Activated naive CD4-positive, alpha-beta T cell treated with anti-CD3 and anti-CD28 coated beads, Interleukin-2, amount 50 U/mL, for 24 hours (primary cell): ENCODE results near the gene BCKDK.
A peak's percentile ranks its signal among the peaks of the same experiment; 100 is the strongest.

ENCODE experiments used
- H3K27ac Mint-ChIP-seq: one replicate; pipeline ENCODE4 v1.8.0; 2021; ENCODE audit warnings: mild to moderate bottlenecking, mixed read lengths
- H3K27me3 Mint-ChIP-seq: one replicate; pipeline ENCODE4 v1.8.0; 2021; ENCODE audit warnings: mixed read lengths
- H3K36me3 Mint-ChIP-seq: one replicate; pipeline ENCODE4 v1.8.0; 2021; ENCODE audit warnings: mixed read lengths
- H3K4me1 Mint-ChIP-seq: one replicate; pipeline ENCODE4 v1.8.0; 2021; ENCODE audit warnings: mixed read lengths
- H3K4me3 Mint-ChIP-seq: one replicate; pipeline ENCODE4 v1.8.0; 2021; ENCODE audit warnings: mild to moderate bottlenecking, mixed read lengths
- H3K9me3 Mint-ChIP-seq: one replicate; pipeline ENCODE4 v1.8.0; 2021; ENCODE audit warnings: mixed read lengths

The BCKDK gene

DNA sequence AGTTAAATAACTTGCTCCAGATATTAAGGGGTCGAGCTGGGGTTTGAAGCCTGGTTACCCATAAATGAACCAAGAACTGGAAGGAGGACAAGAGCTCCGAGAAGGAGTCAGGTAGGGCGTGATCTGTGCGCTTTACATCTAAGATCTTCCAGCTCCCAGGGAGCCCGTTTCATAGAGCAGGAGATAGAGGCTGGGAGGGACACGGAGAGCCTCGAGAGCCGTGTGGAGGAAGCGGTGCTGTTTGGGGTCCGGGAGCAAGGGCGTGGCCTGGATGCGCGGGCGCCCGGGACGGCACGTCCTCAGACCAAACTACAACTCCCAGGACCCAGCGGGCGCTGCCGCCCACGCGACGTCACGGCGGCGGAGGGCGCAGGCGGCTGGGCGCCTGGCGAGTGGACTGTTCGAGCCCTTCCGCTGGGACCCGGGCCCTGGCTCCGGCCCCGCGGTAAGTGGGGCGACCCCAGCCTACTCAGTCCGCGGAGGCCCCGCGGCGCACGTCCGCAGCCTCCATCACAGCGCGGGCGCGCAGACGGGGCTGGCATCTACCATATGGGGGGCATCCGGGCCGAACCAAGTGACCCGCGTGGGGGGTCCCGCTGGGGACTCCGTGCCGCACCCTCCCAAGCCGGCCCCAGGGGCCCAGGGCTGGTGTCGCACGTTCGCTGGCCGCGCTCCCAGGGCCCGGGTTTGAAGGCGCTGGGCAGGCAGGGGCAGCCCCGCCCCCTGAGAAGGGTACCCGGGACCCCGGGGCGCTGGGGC lies at the start of gene BCKDK:
BCKDK (plus strand) TSS at position 352 of the 759 bp plus-strand sequence. CDS start 838 bp downstream, outside the sequence.
- H3K27ac Mint-ChIP-seq = peak within 1 kb of the TSS; percentile 93
- no peaks in the 10 kb centered on the region for H3K27me3 Mint-ChIP-seq
- H3K4me1 Mint-ChIP-seq = peaks cover 19% of the 10 kb centered on the region
- no peaks in the 10 kb centered on the region for H3K36me3 Mint-ChIP-seq
- H3K9me3 Mint-ChIP-seq = no peaks in the 10 kb centered on the region
- H3K4me3 Mint-ChIP-seq = peak within 1 kb of the TSS; percentile 90

DNA sequence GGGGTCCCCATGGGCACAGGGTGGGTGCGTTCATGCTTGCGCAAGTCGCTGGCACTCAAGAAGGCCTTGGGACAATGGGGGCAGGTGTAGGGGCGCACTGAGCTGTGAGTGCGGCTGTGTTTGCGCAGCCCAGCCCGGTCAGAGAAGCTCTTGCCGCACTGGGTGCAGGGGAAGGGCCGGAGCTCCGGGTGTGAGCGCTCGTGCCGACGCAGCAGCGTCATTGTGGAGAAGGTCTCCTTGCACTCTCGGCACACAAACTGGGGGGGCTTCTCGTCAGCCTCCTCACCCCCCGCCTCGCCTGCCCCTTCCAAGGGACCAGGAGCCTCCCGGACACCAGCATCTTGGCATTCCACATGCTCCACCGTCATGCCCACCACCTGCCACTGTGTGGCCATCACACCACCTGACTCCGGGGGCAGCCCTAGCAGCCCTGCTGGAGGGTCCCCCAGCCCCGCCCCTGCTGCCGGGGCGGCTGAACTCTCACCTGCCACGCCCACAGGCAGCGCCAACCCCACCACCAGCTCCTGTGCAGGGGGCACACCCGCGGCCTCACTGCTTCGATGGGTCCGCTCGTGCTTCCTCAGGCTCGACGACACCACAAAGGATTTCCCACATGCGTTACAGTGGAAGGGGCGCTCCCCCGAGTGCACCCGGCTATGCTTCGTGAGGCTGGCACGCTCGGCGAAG lies 46.9 kb upstream of the BCKDK start:
- Mint-ChIP-seq H3K4me3 (no peak overlapping the region), H3K9me3 (no peaks in the 10 kb centered on the region), H3K27ac (no peak overlapping the region), H3K36me3 (peaks cover 9% of the 10 kb centered on the region), H3K27me3 (no peaks in the 10 kb centered on the region), H3K4me1 (peaks cover 32% of the 10 kb centered on the region)

DNA sequence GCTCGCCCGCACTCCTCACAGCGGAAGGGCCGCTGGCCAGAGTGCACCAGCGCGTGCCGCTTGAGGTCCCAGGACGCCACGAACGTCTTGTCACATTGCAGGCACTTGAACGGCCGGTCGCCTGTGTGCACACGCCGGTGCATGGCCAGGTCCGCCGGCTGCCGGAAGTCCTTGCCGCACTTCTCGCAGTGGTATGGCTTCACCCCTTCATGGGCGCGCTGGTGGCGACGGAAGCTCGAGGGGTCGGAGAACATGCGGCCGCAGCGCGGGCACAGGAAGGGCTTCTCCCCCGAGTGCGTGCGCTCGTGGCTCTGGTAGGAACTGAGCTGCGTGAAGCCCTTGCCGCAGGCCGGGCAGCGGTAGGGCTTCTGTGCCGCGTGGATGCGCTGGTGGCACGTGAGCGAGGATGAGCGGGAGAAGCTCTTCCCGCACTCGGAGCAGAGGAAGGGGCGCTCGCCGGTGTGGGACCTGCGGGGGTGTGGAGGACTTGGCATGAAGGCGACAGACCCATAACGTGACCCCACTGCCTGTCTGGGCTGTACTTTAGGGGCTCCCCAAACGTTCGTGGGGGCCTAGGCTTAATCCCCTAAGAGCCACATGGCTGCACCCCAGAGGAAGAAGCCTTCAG lies 46.3 kb upstream of the BCKDK start:
- Mint-ChIP-seq H3K9me3 (no peaks in the 10 kb centered on the region), H3K27me3 (no peaks in the 10 kb centered on the region), H3K27ac (no peak overlapping the region), H3K4me1 (peaks cover 37% of the 10 kb centered on the region), H3K4me3 (no peak overlapping the region), H3K36me3 (peaks cover 9% of the 10 kb centered on the region)

DNA sequence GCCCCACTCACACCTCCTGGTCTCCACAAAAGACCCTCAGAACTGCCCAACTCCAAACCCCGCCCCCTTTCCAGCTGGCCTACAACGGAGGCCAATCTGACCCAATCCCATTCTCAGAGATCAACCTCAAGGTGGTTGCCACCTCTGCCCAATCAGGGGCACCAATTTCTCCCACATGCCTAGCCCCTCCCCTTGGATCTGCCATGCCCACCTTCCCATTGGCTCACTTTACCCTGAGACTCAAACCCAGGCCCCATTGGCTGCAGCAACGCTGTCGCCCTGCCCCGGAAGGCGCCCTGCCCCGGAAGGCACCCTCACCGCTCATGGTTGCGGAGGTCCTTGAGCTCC lies 44.7 kb upstream of the BCKDK start:
- Mint-ChIP-seq H3K4me1 (peaks cover 37% of the 10 kb centered on the region), H3K27me3 (no peaks in the 10 kb centered on the region), H3K4me3 (no peak overlapping the region), H3K9me3 (no peaks in the 10 kb centered on the region), H3K36me3 (peaks cover 9% of the 10 kb centered on the region), H3K27ac (no peak overlapping the region)

DNA sequence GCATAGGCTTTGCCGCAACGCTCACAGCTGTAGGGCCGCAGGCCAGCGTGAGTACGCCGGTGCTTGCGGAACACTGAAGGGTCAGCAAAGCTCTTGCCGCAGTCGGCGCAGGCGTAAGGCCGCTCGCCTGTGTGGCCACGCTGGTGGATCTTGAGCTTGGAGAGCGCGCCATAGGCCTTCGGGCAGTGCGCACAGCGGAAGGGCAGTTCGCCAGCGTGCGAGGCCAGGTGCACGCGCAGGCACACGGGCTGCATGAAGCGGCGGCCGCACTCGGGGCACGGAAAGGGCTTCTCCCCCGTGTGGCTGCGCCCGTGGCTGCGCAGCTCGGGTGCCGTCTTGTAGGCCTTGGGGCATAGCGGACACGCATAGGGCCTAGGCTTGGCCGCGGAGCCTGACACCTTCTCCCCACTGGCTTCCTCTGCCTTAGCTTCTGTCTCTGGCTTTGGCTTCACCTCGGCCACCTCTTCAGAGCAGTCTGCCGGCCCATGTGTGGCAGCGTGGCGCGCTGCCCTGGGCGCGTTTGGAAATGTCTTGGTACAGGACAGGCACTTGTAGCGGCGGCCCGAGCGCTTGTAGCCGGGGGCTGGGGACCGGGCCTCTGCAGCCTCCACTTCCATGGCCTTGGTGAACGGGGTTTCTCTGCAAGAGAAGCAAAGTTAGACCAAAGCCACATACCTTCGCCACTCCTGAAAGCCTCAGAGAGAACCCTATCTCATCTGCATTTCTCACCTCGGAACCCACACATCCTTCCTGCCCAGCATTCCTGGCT lies 44.2 kb upstream of the BCKDK start:
- H3K4me1 Mint-ChIP-seq = peaks cover 39% of the 10 kb centered on the region
- no peaks in the 10 kb centered on the region for H3K9me3 Mint-ChIP-seq
- peak overlapping the region; percentile 63 for H3K4me3 Mint-ChIP-seq
- H3K27me3 Mint-ChIP-seq = no peaks in the 10 kb centered on the region
- H3K36me3 Mint-ChIP-seq = peaks cover 9% of the 10 kb centered on the region
- peak overlapping the region; percentile 65 for H3K27ac Mint-ChIP-seq

DNA sequence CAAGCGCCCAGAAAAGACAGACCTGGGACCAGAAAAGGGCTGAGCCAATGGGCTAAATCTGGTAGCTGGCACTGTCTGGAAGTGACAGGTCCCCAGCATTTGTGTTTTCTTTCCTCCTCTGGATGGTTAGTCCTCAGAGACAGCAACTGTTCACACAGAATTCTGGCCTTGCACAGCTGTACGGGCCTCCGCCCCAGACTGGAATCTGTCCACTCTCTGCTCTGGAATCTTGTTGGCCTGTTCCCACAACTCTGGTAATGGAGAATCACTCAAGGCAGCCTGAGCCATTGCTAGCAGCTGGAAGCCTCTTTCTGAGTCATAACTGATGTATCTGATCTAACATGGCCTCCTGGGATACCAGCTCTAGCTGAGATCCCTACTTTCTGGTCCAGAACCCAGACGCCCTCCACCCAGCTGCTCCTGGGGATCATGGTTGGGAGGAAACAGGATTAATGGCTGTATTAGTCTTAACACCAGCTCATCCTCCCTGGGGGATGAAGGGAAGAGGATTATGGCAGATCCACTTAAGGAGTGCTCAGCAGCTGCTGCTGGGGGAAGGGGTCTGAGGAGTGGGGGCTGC lies 43.2 kb upstream of the BCKDK start:
- Mint-ChIP-seq H3K36me3 (peaks cover 8% of the 10 kb centered on the region), H3K4me3 (peak overlapping the region; percentile 63), H3K27ac (peak overlapping the region; percentile 65), H3K27me3 (no peaks in the 10 kb centered on the region), H3K4me1 (peaks cover 45% of the 10 kb centered on the region), H3K9me3 (no peaks in the 10 kb centered on the region)

DNA sequence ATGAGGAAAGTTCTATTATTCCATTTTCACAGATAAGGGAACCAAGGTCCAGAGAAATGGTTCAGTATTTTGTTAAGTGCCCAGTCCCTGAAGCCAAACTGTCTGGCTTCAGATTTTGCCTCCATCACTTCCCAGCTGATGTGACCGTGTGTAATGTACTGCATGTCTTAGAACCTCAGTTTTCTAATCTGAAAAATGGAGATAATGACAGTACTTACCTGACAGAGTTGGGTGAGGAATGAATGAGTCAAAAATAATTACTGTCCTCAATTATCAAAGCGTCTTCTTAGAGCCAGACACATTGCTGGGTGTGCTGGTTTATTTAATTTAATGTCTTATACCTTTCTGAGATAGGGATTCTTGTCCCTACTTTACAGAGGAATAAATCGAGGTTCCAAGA lies 40.8 kb upstream of the BCKDK start:
- H3K4me3 Mint-ChIP-seq = no peak overlapping the region
- no peaks in the 10 kb centered on the region for H3K27me3 Mint-ChIP-seq
- H3K27ac Mint-ChIP-seq = no peak overlapping the region
- peaks cover 7% of the 10 kb centered on the region for H3K36me3 Mint-ChIP-seq
- H3K9me3 Mint-ChIP-seq = no peaks in the 10 kb centered on the region
- H3K4me1 Mint-ChIP-seq = peaks cover 54% of the 10 kb centered on the region

DNA sequence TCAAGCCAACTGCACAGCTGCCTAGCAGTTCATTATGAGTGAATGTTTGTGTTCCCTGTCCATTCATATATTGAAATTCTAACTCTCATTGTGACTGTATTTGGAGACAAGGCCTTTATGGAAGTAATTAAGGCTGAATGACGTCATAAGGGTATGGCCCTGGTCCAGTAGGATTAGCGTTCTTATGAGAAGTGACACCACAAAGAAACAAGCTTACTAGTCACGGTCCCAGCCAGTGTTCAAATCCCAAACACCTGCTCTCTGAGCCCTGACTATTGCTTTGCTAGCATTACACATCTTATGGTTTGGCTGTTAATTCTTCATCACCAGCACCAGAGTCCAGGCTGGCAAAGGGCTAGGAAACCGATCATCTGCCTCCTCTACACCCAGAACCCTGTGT lies 36.3 kb upstream of the BCKDK start:
- H3K36me3 Mint-ChIP-seq = peaks cover 5% of the 10 kb centered on the region
- H3K4me1 Mint-ChIP-seq = peaks cover 40% of the 10 kb centered on the region

DNA sequence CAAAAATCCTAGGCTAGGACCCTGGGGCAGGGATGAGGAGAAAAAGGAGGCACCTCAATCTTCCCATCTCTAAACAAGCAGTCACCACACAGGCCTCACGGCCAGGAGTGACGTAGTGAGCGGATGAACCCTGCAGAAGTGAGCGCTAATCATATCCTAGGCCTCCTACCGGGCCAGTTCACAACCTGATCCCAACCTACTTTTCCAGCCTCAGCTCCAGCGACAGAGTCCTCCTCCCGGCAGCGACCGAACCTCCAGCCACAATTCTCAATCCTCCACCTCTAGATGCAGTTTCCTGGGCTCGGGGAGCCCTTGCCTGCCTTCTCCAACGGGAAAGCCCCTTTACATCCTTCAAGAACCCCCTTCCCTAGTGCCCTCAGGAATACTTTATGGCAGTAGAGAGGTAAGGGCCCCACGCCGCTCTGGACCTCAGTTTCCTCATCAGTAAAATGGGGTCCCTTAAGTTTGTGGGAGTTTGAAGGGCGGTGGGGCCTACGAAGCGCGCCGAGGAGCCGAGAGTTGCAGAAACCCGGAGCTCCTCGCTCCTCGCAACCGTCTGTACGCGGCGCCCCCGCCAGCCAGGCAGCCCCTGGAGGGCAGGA lies 35.5 kb upstream of the BCKDK start:
- Mint-ChIP-seq H3K36me3 (peaks cover 5% of the 10 kb centered on the region), H3K9me3 (no peaks in the 10 kb centered on the region), H3K27me3 (no peaks in the 10 kb centered on the region), H3K27ac (peak overlapping the region; percentile 98), H3K4me3 (peak overlapping the region; percentile 98), H3K4me1 (peaks cover 40% of the 10 kb centered on the region)

More for the DNA sequence above, 36.3 kb upstream of the BCKDK start:
- H3K27ac Mint-ChIP-seq = peak overlapping the region; percentile 70
- peak overlapping the region; percentile 98 for H3K4me3 Mint-ChIP-seq
- H3K27me3 Mint-ChIP-seq = no peaks in the 10 kb centered on the region
- H3K9me3 Mint-ChIP-seq = no peaks in the 10 kb centered on the region

DNA sequence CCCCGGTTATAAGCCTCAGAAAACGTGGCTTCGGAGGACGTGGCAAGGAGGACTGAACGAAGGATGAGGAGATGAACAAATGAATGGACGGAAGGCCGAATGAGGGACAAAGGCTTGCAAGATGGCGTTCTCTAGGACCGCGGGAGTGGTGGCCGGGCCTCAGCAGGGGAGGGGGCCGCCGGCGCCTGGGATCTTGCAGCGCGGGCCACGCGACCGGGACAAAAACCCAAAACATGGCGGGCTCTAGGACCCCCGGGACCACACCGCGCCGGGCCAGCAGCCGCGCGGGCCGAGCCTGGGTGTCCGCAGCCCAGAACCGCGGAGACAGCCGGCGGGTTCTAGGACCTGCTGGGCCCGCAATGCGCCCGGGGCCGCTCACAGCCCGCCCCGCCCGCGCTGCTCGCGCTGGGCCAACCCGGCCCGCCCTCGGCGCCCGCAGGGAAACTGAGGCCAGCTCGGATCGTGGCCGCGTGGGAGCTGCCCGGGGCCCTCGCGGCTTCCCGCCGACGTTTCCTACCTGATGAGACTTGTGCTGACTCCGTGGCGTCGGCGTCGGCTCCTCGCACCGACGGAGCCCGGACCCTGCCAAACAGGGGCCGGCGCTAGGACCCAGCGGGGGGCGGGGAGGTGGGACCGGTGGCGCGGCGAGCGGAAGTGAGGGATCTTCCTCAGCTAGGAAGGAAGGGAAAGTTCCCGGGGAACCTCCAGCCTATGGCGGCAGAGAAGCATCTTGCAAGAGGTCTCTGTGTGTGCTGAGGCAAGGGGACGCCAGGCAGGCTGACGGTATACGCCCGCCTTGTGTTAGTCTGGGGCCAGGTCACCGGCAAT lies 34.8 kb upstream of the BCKDK start:
- peak overlapping the region; percentile 98 for H3K27ac Mint-ChIP-seq
- no peaks in the 10 kb centered on the region for H3K27me3 Mint-ChIP-seq
- H3K4me1 Mint-ChIP-seq = peaks cover 47% of the 10 kb centered on the region
- H3K9me3 Mint-ChIP-seq = no peaks in the 10 kb centered on the region
- H3K36me3 Mint-ChIP-seq = peaks cover 12% of the 10 kb centered on the region
- peak overlapping the region; percentile 98 for H3K4me3 Mint-ChIP-seq

DNA sequence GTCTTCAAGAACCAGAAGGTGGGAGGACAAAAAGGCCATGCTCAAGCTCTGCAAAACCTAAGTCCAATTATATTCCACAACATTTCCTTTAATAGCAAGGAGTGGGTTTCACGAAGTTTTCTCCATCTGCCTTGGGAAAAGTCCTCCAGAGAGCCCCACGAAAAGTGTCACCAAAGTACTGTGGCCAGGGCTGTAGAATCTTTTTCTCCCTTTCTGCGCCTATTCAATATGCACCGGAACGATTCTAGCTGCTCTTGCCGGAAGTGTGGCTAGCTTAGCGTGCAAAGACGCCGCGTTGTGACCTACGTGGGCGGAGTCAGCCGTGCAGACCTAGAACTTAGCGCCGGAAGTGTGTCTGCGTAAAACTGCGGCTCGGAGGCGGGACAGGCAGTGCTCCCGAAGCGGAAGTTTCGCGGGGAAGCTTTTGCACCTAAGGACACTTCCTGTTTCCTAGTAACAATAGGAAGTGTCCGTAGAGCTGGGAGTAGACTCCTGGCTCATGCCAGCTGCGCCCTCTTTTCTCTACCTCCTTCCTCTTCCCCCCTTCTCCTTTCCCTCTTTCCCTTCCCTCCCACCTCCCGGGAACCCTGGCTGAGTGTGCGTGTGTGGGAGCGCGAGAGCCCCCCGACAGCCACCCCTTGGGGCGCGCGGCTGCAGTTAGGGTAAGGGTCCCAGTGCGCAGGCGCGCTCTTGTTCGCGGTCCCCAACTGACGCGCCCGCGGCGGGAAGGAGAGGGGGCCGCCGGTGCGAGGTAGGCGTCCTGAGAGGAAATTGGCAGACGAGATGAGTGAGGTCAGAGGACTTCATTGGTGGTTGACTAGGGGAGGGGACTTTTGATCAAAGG lies 34.0 kb upstream of the BCKDK start, which contains the start of the genes ZNF646 and ZNF668:
ZNF646 (plus strand) TSS at position 453 of the 844 bp plus-strand sequence. CDS start 1,903 bp downstream, outside the sequence.
ZNF668 (minus strand) TSS at position 271 of the 844 bp plus-strand sequence. CDS start 9,781 bp downstream, outside the sequence.
- H3K4me3 Mint-ChIP-seq = peak within 1 kb of the TSS; percentile 98
- peak within 1 kb of the TSS; percentile 98 for H3K27ac Mint-ChIP-seq
- H3K9me3 Mint-ChIP-seq = no peaks in the 10 kb centered on the region
- H3K36me3 Mint-ChIP-seq = peaks cover 12% of the 10 kb centered on the region
- H3K27me3 Mint-ChIP-seq = no peaks in the 10 kb centered on the region
- H3K4me1 Mint-ChIP-seq = peaks cover 48% of the 10 kb centered on the region

DNA sequence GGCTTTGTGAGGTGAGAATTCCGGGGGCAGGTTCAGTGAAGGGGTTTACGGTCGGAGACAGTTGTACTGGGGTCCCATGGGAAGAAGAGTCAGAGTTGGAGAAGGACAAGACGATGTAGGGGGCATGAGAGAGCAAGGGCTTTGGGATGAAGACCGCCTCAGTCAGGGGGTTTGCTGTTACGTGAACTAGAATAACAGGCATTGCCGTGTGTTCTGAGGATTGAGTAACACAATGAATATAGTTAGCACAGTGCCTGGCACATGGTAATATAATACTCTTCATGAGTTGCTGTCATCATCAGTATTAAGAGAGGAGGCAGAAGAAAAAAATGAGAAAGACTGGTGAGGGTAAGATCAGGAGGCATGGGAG lies 33.4 kb upstream of the BCKDK start:
- Mint-ChIP-seq H3K4me1 (peaks cover 44% of the 10 kb centered on the region), H3K36me3 (peaks cover 12% of the 10 kb centered on the region), H3K4me3 (peak overlapping the region; percentile 97), H3K27me3 (no peaks in the 10 kb centered on the region), H3K9me3 (no peaks in the 10 kb centered on the region), H3K27ac (peak overlapping the region; percentile 98)

DNA sequence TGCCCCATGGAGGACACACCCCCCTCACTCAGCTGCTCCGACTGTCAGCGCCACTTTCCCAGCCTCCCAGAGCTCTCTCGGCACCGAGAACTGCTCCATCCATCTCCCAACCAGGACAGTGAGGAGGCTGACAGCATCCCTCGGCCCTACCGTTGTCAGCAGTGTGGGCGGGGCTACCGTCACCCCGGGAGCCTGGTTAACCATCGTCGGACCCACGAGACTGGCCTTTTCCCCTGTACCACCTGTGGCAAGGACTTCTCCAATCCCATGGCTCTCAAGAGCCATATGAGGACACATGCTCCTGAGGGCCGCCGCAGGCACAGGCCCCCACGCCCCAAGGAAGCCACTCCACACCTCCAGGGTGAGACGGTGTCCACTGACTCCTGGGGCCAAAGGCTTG lies 31.9 kb upstream of the BCKDK start:
- Mint-ChIP-seq H3K36me3 (peaks cover 12% of the 10 kb centered on the region), H3K27ac (no peak overlapping the region), H3K4me1 (peaks cover 44% of the 10 kb centered on the region), H3K4me3 (no peak overlapping the region), H3K9me3 (no peaks in the 10 kb centered on the region), H3K27me3 (no peaks in the 10 kb centered on the region)
